IMR-90 (cell line): ENCODE measurements around the gene AVP. TPM values are rescaled to one million over a fixed set of nuclear protein-coding genes. Genes with fewer than 3 reads are reported as not detected.

Source experiments
- ATAC-seq: fragments of 200-7000 bp; cut with Tn5 transposase; 2 replicates; pipeline ENCODE4 v1.9.1; 2020; ENCODE audit warnings: low read depth, mild to moderate bottlenecking, moderate library complexity
- BruUV-seq: library from RNA; stranded (reverse); fragments of 400-500 nt; replicated peaks from 2 replicates; lab custom pipeline; 2021; lab: Mats Ljungman, UMichigan
- CTCF ChIA-PET: fragments of 300-600 bp; formaldehyde crosslinking; extraction: SDS; loops from one replicate; lab custom pipeline; 2021; ENCODE audit warnings: antibody characterized with exemption; lab: Yijun Ruan, JAX
- POLR2A ChIA-PET: fragments of 300-600 bp; sonication (Branson Sonifier 250); formaldehyde crosslinking; loops from one replicate; lab custom pipeline; 2022; ENCODE audit warnings: antibody characterized with exemption; ENCODE audit not compliant: unreplicated experiment; lab: Charles Lee
- DNase-seq: peaks from one replicate; pipeline ENCODE4 v3.0.0; 2013
- H2AFZ ChIP-seq: replicated peaks from 2 replicates; pipeline ENCODE3; 2013; ENCODE audit warnings: low read length, mild to moderate bottlenecking; ENCODE audit not compliant: poor library complexity
- H2AK5ac ChIP-seq: 2 replicates; pipeline ENCODE4 v1.6.1; 2013; ENCODE audit warnings: low read depth, low read length, inconsistent platforms
- H2AK9ac ChIP-seq: replicated peaks from 2 replicates; pipeline ENCODE3; 2013; ENCODE audit warnings: mild to moderate bottlenecking, low read depth, low read length, moderate library complexity; ENCODE audit not compliant: poor library complexity
- H2BK120ac ChIP-seq: 2 replicates; pipeline ENCODE4 v1.6.1; 2013; ENCODE audit warnings: low read depth, low read length, inconsistent platforms
- H2BK15ac ChIP-seq: 3 replicates; pipeline ENCODE4 v1.6.1; 2013; ENCODE audit warnings: low read depth, low read length, inconsistent platforms
- H2BK20ac ChIP-seq: 2 replicates; pipeline ENCODE4 v1.6.1; 2013; ENCODE audit warnings: low read depth, mild to moderate bottlenecking, inconsistent platforms, low read length, moderate library complexity
- H2BK5ac ChIP-seq: 2 replicates; pipeline ENCODE4 v1.6.1; 2013; ENCODE audit warnings: mild to moderate bottlenecking, low read depth, low read length, inconsistent platforms; ENCODE audit not compliant: poor library complexity, severe bottlenecking
- H3K14ac ChIP-seq: replicated peaks from 2 replicates; pipeline ENCODE4 v1.6.1; 2013; ENCODE audit warnings: low read depth, low read length, inconsistent platforms
- H3K18ac ChIP-seq: 2 replicates; pipeline ENCODE4 v1.6.1; 2013; ENCODE audit warnings: low read depth, low read length, control low read depth
- H3K23ac ChIP-seq: 2 replicates; pipeline ENCODE4 v1.6.1; 2013; ENCODE audit warnings: low read depth, low read length, inconsistent platforms
- H3K27ac ChIP-seq: 2 replicates; pipeline ENCODE4 v1.5.1; 2013; ENCODE audit warnings: mild to moderate bottlenecking, control low read depth, low read length; ENCODE audit not compliant: insufficient read depth
- H3K27me3 ChIP-seq: 2 replicates; pipeline ENCODE4 v1.6.1; 2013; ENCODE audit warnings: low read length; ENCODE audit not compliant: control insufficient read depth, insufficient read depth
- H3K36me3 ChIP-seq: 2 replicates; pipeline ENCODE4 v1.6.1; 2013; ENCODE audit warnings: low read length, mixed read lengths; ENCODE audit not compliant: control insufficient read depth, insufficient read depth
- H3K4ac ChIP-seq: 2 replicates; pipeline ENCODE4 v1.6.1; 2013; ENCODE audit warnings: low read depth, low read length, inconsistent platforms
- H3K4me1 ChIP-seq: 2 replicates; pipeline ENCODE4 v1.6.1; 2013; ENCODE audit warnings: low read length, mixed read lengths; ENCODE audit not compliant: control insufficient read depth, insufficient read depth
- H3K4me2 ChIP-seq: 2 replicates; pipeline ENCODE4 v1.6.1; 2013; ENCODE audit warnings: low read depth, mild to moderate bottlenecking, control low read depth, low read length, moderate library complexity
- H3K4me3 ChIP-seq: 2 replicates; pipeline ENCODE4 v1.5.1; 2013; ENCODE audit warnings: low read depth, mild to moderate bottlenecking, control low read depth, low read length, moderate library complexity; ENCODE audit not compliant: insufficient read depth
- H3K56ac ChIP-seq: 2 replicates; pipeline ENCODE4 v1.6.1; 2013; ENCODE audit warnings: low read length, inconsistent platforms; ENCODE audit not compliant: insufficient read depth; ENCODE audit errors: extremely low read depth
- H3K79me1 ChIP-seq, 2 experiments: 2 replicates each; pipeline ENCODE4 v1.6.1; 2013; ENCODE audit warnings: low read length in 2 of 2, inconsistent platforms in 1 of 2, low read depth in 1 of 2
- H3K9ac ChIP-seq: 2 replicates; pipeline ENCODE4 v1.6.1; 2013; ENCODE audit warnings: low read depth, low read length, control low read depth
- H3K9me1 ChIP-seq: 2 replicates; pipeline ENCODE4 v1.6.1; 2013; ENCODE audit warnings: low read length, inconsistent platforms; ENCODE audit not compliant: insufficient read depth
- H3K9me3 ChIP-seq: 2 replicates; pipeline ENCODE4 v1.6.1; 2013; ENCODE audit warnings: low read length; ENCODE audit not compliant: control insufficient read depth, insufficient read depth
- H4K20me1 ChIP-seq: 2 replicates; pipeline ENCODE4 v1.6.1; 2013; ENCODE audit warnings: low read length, inconsistent platforms; ENCODE audit not compliant: insufficient read depth
- H4K5ac ChIP-seq: 2 replicates; pipeline ENCODE4 v1.6.1; 2013; ENCODE audit warnings: mild to moderate bottlenecking, low read depth, low read length, control low read depth
- H4K8ac ChIP-seq, 2 experiments: 2 replicates each; pipeline ENCODE4 v1.6.1; 2013; ENCODE audit warnings: low read depth in 2 of 2, low read length in 2 of 2, control low read depth in 1 of 2, inconsistent platforms in 1 of 2
- H4K91ac ChIP-seq: 2 replicates; pipeline ENCODE4 v1.6.1; 2013; ENCODE audit warnings: low read depth, low read length, inconsistent platforms; ENCODE audit not compliant: insufficient read depth
- BHLHE40 ChIP-seq: fragments of 150-350 bp; IDR thresholded peaks from 2 replicates; pipeline ENCODE4 v1.6.1; 2016; ENCODE audit warnings: mild to moderate bottlenecking, low read depth, low read length
- CEBPB ChIP-seq: IDR thresholded peaks from 2 replicates; pipeline ENCODE4 v1.6.1; 2012; ENCODE audit warnings: low read depth, low read length, improper control_type of control experiment
- CHD1 ChIP-seq: IDR thresholded peaks from 2 replicates; pipeline ENCODE4 v1.6.1; 2012; ENCODE audit warnings: low read depth, low read length, improper control_type of control experiment
- FOS ChIP-seq: fragments of 150-350 bp; IDR thresholded peaks from 2 replicates; pipeline ENCODE4 v1.6.1; 2016; ENCODE audit warnings: low read depth, low read length
- MAZ ChIP-seq: IDR thresholded peaks from 2 replicates; pipeline ENCODE4 v1.6.1; 2012; ENCODE audit warnings: low read depth, mild to moderate bottlenecking, low read length, improper control_type of control experiment, moderate library complexity, borderline replicate concordance
- MXI1 ChIP-seq: IDR thresholded peaks from 2 replicates; pipeline ENCODE4 v1.6.1; 2012; ENCODE audit warnings: low read depth, mild to moderate bottlenecking, low read length, moderate library complexity, borderline replicate concordance
- POLR2A ChIP-seq: IDR thresholded peaks from 2 replicates; pipeline ENCODE4 v1.6.1; 2012; ENCODE audit warnings: mild to moderate bottlenecking, low read depth, low read length
- RAD21 ChIP-seq: IDR thresholded peaks from 2 replicates; pipeline ENCODE4 v1.6.1; 2012; ENCODE audit warnings: low read length, improper control_type of control experiment
- RCOR1 ChIP-seq: IDR thresholded peaks from 2 replicates; pipeline ENCODE4 v1.6.1; 2012; ENCODE audit warnings: mild to moderate bottlenecking, low read length, improper control_type of control experiment; ENCODE audit not compliant: insufficient replicate concordance
- RFX5 ChIP-seq: IDR thresholded peaks from 2 replicates; pipeline ENCODE4 v1.8.0; 2012; ENCODE audit warnings: low read depth, mild to moderate bottlenecking, low read length, moderate library complexity
- WGBS, 2 experiments: methylation state at CpG; one replicate each; pipeline versions ENCODE4 v1.1.5 to v1.1.7; 2013; ENCODE audit warnings: missing lambda C conversion rate in 2 of 2; ENCODE audit not compliant: insufficient read length in 1 of 2; ENCODE audit errors: extremely low coverage in 2 of 2; 5-methylcytosine and 5-hydroxymethylcytosine counted together
- dilution Hi-C: fragments of 300-500 bp; cut with HindIII; formaldehyde crosslinking; loops from one replicate; pipeline ENCODE4 v1.14.3; 2018; ENCODE audit warnings: low sequenced_read_pairs; ENCODE audit not compliant: unreplicated experiment
- in situ Hi-C: fragments of 300-500 bp; cut with MboI; formaldehyde crosslinking; loops from 3 replicates; pipeline ENCODE4 v1.14.3; 2019; ENCODE audit warnings: low sequenced_read_pairs, inconsistent platforms, mixed read lengths
- intact Hi-C: fragments of 100-400 bp; cut with micrococcal nuclease; formaldehyde crosslinking; loops from 2 replicates; pipeline ENCODE4 v1.10.0; 2022
- polyA plus RNA-seq, 3 experiments: library from polyadenylated mRNA; depleted of rRNA; stranded (reverse); fragments of >200 nt; gene quantifications; 2 replicates each; pipeline ENCODE4 v1.2.3, GENCODE V29; 2012; ENCODE audit warnings: low replicate concordance in 1 of 3
- total RNA-seq: library from RNA; depleted of rRNA; stranded (reverse); fragments of >200 nt; gene quantifications from 2 replicates; pipeline ENCODE4 v1.2.3, GENCODE V29; 2012
- TF ChIP-seq, protein P1 (sequence below): fragments of 150-350 bp; IDR thresholded peaks from 2 replicates; pipeline ENCODE4 v1.6.1; 2016; ENCODE audit warnings: low read depth, mild to moderate bottlenecking, low read length, moderate library complexity, borderline replicate concordance
- TF ChIP-seq, protein P2 (sequence below): conservative IDR thresholded peaks from 2 replicates; pipeline ENCODE4 v1.5.1; 2012; ENCODE audit warnings: mild to moderate bottlenecking, low read depth, low read length, improper control_type of control experiment
- TF ChIP-seq, protein P3 (sequence below): fragments of 150-350 bp; IDR thresholded peaks from 2 replicates; pipeline ENCODE4 v1.6.1; 2017; ENCODE audit warnings: mild to moderate bottlenecking, antibody characterized with exemption, low read length, low read depth

Gene AVP
- total and polyA plus RNA-seq, 2 of the 4 experiments (the other 2 are of a cell fraction) = not detected

DNA sequence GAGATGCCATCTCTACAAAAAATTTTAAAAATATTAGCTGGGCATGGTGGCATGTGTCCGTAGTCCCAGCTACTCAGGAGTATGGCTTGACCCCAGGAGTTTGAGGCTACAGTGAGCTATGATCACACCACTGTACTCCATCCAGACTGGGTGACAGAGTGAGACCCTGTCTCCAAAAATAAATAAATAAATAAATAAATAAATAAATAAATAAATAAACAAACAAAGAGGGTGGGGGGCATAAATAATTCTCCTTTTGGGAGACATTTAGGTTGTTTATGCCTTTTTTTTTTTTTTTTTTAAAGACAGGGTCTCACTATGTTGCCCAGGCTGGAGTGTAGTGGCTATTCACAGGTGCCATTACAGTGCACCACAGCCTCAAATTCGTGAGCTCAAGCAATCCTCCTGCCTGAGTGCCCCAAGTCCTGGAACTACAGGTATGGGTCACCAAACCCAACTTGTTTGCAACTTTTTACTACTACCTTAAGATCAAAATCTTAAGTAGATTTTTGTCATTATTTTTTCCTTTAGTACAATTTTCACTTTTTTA, 45.6 kb upstream of the AVP start:
- H3K4me2 ChIP-seq = no peak overlapping the region
- in situ Hi-C loops (no loop called here), intact Hi-C loops (no loop called here), dilution Hi-C loops (no loop called here)
- H3K9me3 ChIP-seq = no peaks in the 10 kb centered on the region
- WGBS, 2 experiments = no CpG with 5 or more reads among the region's 2 CpGs
- no peak overlapping the region for H2BK120ac ChIP-seq
- H3K27ac ChIP-seq = no peak overlapping the region
- H3K4ac ChIP-seq = no peak overlapping the region
- ATAC-seq = no peak
- no peak overlapping the region for H3K4me3 ChIP-seq
- H3K36me3 ChIP-seq = peaks cover 2% of the 10 kb centered on the region; the same call in 1 of the 2 replicates
- TF ChIP-seq, protein P1, sequence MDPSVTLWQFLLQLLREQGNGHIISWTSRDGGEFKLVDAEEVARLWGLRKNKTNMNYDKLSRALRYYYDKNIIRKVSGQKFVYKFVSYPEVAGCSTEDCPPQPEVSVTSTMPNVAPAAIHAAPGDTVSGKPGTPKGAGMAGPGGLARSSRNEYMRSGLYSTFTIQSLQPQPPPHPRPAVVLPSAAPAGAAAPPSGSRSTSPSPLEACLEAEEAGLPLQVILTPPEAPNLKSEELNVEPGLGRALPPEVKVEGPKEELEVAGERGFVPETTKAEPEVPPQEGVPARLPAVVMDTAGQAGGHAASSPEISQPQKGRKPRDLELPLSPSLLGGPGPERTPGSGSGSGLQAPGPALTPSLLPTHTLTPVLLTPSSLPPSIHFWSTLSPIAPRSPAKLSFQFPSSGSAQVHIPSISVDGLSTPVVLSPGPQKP = no peak
- TF ChIP-seq CHD1 (no peak), MAZ (no peak), POLR2A (no peak), CEBPB (no peak), MXI1 (no peak), BHLHE40 (no peak), RCOR1 (no peak), FOS (no peak), RFX5 (no peak), RAD21 (no peak)
- TF ChIP-seq, protein P2, sequence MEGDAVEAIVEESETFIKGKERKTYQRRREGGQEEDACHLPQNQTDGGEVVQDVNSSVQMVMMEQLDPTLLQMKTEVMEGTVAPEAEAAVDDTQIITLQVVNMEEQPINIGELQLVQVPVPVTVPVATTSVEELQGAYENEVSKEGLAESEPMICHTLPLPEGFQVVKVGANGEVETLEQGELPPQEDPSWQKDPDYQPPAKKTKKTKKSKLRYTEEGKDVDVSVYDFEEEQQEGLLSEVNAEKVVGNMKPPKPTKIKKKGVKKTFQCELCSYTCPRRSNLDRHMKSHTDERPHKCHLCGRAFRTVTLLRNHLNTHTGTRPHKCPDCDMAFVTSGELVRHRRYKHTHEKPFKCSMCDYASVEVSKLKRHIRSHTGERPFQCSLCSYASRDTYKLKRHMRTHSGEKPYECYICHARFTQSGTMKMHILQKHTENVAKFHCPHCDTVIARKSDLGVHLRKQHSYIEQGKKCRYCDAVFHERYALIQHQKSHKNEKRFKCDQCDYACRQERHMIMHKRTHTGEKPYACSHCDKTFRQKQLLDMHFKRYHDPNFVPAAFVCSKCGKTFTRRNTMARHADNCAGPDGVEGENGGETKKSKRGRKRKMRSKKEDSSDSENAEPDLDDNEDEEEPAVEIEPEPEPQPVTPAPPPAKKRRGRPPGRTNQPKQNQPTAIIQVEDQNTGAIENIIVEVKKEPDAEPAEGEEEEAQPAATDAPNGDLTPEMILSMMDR = no peak
- TF ChIP-seq, protein P3, sequence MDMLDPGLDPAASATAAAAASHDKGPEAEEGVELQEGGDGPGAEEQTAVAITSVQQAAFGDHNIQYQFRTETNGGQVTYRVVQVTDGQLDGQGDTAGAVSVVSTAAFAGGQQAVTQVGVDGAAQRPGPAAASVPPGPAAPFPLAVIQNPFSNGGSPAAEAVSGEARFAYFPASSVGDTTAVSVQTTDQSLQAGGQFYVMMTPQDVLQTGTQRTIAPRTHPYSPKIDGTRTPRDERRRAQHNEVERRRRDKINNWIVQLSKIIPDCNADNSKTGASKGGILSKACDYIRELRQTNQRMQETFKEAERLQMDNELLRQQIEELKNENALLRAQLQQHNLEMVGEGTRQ = no peak
- no peak for DNase-seq
- peaks cover 12% of the 10 kb centered on the region; the same call in 1 of the 2 replicates for H4K20me1 ChIP-seq
- BruUV-seq = no TSS peak
- no peak overlapping the region for H3K18ac ChIP-seq
- H2AFZ ChIP-seq = no peak overlapping the region
- POLR2A ChIA-PET = no interaction called here
- H4K5ac ChIP-seq = no peak overlapping the region
- no peak overlapping the region for H3K9ac ChIP-seq
- peaks cover 25 to 48% of the 10 kb centered on the region in 2 experiments for H3K79me1 ChIP-seq
- H2AK9ac ChIP-seq = no peak overlapping the region
- H3K9me1 ChIP-seq = peaks cover 6% of the 10 kb centered on the region
- H3K14ac ChIP-seq = no peak overlapping the region
- peaks cover 9% of the 10 kb centered on the region for H3K4me1 ChIP-seq
- H2BK20ac ChIP-seq = no peak overlapping the region
- H2BK5ac ChIP-seq = no peak overlapping the region
- H4K8ac ChIP-seq = no peak overlapping the region
- CTCF ChIA-PET = interaction anchor here (1.3 kb wide), 1 partner anchor 12 kb away, joined by 5 read pairs; no protein-coding TSS in a partner anchor
- H3K56ac ChIP-seq = no peak overlapping the region
- no peaks in the 10 kb centered on the region for H3K27me3 ChIP-seq
- no peak overlapping the region for H4K91ac ChIP-seq
- H3K23ac ChIP-seq = no peak overlapping the region
- no peak overlapping the region for H2BK15ac ChIP-seq
- H2AK5ac ChIP-seq = no peak overlapping the region
